GM23248 (cell line): ENCODE data around the gene WBP2NL.

ENCODE experiments used
- EZH2 ChIP-seq: fragments of 200-600 bp; sonication (generic); IDR thresholded peaks from 2 replicates; pipeline ENCODE4 v1.6.1; 2018; ENCODE audit warnings: antibody characterized with exemption, mild to moderate bottlenecking; ENCODE audit not compliant: insufficient read depth, poor library complexity, severe bottlenecking
- EZH2phosphoT487 ChIP-seq: fragments of 200-600 bp; sonication (generic); IDR thresholded peaks from 2 replicates; pipeline ENCODE4 v1.6.1; 2018; ENCODE audit warnings: antibody characterized with exemption, moderate library complexity, mild to moderate bottlenecking, low read depth; ENCODE audit not compliant: insufficient read depth

GRCh38 chr22:42001706-42002105 is 3.1 kb downstream of the WBP2NL start:
- no peak for TF ChIP-seq EZH2
- TF ChIP-seq EZH2phosphoT487: no peak
